ENCODE results near the gene SLC25A38.
A peak's percentile ranks its signal among the peaks of the same experiment; 100 is the strongest.

The SLC25A38 gene

DNA sequence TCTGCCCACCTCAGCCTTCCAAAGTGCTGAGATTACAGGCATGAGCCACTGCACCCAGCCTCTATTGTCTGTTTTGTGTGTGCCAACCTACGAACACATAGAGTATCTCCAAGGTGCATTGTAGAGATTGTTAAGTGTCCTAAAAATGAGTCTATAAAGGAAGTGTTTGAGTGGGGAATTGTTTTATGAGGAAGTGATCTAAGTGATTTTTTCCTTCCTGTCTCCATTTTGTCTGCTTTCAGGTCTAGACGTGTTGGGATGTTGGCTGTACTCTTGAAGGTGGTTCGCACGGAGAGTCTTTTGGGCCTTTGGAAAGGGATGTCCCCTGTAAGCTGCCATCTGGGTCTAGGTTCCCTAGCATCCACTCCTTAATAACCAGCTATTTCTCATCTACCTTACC, 7.0 kb downstream of the SLC25A38 start:
- Histone ChIP-seq H3K4me2 (ENCODE audit: low read length) (no peak overlapping the region), H3K27me3 (ENCODE audit: control insufficient read depth, insufficient read depth, low read length) (no peaks in the 10 kb centered on the region), H3K27ac (no peak overlapping the region), H3K79me2 (peaks cover 21% of the 10 kb centered on the region), H3K36me3 (ENCODE audit: control insufficient read depth, insufficient read depth, low read length) (no peaks in the 10 kb centered on the region), H2AFZ (no peak overlapping the region), H3K9ac (no peak overlapping the region), H3K4me1 (peaks cover 10% of the 10 kb centered on the region), H3K4me3 (ENCODE audit: low read depth, low read length) (no peak overlapping the region), H3K9me3 (ENCODE audit: control insufficient read depth, low read length) (no peaks in the 10 kb centered on the region)
- TF ChIP-seq, protein P1, sequence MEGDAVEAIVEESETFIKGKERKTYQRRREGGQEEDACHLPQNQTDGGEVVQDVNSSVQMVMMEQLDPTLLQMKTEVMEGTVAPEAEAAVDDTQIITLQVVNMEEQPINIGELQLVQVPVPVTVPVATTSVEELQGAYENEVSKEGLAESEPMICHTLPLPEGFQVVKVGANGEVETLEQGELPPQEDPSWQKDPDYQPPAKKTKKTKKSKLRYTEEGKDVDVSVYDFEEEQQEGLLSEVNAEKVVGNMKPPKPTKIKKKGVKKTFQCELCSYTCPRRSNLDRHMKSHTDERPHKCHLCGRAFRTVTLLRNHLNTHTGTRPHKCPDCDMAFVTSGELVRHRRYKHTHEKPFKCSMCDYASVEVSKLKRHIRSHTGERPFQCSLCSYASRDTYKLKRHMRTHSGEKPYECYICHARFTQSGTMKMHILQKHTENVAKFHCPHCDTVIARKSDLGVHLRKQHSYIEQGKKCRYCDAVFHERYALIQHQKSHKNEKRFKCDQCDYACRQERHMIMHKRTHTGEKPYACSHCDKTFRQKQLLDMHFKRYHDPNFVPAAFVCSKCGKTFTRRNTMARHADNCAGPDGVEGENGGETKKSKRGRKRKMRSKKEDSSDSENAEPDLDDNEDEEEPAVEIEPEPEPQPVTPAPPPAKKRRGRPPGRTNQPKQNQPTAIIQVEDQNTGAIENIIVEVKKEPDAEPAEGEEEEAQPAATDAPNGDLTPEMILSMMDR (IDR thresholded peaks at IDR 0.05): no peak

DNA sequence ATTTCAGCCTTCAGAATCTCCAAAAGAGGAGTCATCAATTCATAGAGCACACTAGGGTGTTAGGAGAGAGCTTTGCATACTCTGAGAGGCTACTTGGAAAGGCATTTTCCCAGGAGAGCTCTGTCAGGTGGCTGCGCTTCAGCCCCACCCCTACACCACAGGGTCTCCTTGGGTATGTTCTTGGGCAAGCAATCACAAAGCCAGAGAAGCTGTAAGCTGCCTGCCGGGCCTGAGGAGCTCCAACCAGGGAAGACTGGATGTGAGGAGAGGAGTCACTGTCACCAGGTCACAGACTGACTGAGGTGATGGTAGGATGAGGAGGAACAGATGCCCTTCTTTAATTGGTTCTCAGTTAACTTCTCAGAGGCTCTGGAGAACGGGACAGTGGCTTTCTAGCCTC, 13.5 kb downstream of the SLC25A38 start:
- Histone ChIP-seq H3K4me2 (ENCODE audit: low read length) (no peak overlapping the region), H3K4me3 (ENCODE audit: low read depth, low read length) (no peak overlapping the region), H3K36me3 (ENCODE audit: control insufficient read depth, insufficient read depth, low read length) (no peaks in the 10 kb centered on the region), H2AFZ (no peak overlapping the region), H3K27me3 (ENCODE audit: control insufficient read depth, insufficient read depth, low read length) (no peaks in the 10 kb centered on the region), H3K9me3 (ENCODE audit: control insufficient read depth, low read length) (no peaks in the 10 kb centered on the region), H3K9ac (no peak overlapping the region), H3K79me2 (no peaks in the 10 kb centered on the region), H3K27ac (no peak overlapping the region), H3K4me1 (no peaks in the 10 kb centered on the region)
- TF ChIP-seq, protein P1 (IDR thresholded peaks at IDR 0.05): no peak

DNA sequence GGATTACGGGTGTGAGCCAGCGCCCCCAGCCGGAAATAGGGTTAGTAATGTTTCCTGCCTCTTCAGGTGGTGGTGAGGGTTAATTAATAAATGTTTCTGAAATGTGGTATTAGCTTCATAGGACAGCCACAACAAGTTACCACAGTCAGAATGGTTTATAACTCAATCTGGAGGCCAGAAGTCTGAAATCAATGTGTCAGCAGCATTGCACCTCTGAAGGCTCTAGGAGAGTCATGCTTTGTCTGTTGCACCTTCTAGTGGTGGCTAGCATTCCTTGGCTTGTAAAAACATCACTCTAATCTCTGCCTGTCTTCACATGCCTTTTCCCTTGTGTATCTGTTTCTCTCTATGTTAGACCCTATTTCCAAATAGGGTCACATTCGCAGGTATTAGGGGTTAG, 15.5 kb downstream of the SLC25A38 start:
- H3K4me2 ChIP-seq (ENCODE audit: low read length): no peak overlapping the region
- no peaks in the 10 kb centered on the region for H3K4me1 ChIP-seq
- TF ChIP-seq, protein P1 (IDR thresholded peaks at IDR 0.05): no peak
- H3K79me2 ChIP-seq: no peaks in the 10 kb centered on the region
- H3K9me3 ChIP-seq (ENCODE audit: control insufficient read depth, low read length): no peaks in the 10 kb centered on the region
- H2AFZ ChIP-seq: no peak overlapping the region
- no peaks in the 10 kb centered on the region for H3K36me3 ChIP-seq (ENCODE audit: control insufficient read depth, insufficient read depth, low read length)
- H3K27me3 ChIP-seq (ENCODE audit: control insufficient read depth, insufficient read depth, low read length): no peaks in the 10 kb centered on the region
- no peak overlapping the region for H3K4me3 ChIP-seq (ENCODE audit: low read depth, low read length)
- H3K9ac ChIP-seq: no peak overlapping the region
- H3K27ac ChIP-seq: no peak overlapping the region

DNA sequence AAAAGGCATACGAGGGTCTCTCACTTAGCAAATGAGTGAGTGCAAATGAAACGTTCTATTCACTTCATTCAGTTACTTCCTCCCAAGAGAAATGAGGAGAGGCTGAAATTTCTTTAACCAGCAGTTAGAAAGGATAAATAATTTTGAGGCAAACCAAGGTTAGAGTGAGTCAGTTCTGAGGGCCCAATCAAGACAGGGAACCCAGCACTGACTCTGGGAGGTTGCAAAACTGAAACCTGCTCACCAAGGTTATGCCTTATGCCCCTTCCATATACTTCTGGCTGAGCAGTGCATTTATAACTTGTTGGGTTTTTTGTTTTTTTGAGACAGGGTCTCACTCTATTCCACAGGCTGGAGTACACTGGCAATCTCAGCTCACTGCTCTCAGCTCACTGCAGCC, 18.8 kb downstream of the SLC25A38 start:
- Histone ChIP-seq H3K27ac (no peak overlapping the region), H3K79me2 (peaks cover 4% of the 10 kb centered on the region), H3K27me3 (ENCODE audit: control insufficient read depth, insufficient read depth, low read length) (no peaks in the 10 kb centered on the region), H3K4me2 (ENCODE audit: low read length) (no peak overlapping the region), H3K4me1 (no peaks in the 10 kb centered on the region), H3K9me3 (ENCODE audit: control insufficient read depth, low read length) (no peaks in the 10 kb centered on the region), H3K4me3 (ENCODE audit: low read depth, low read length) (no peak overlapping the region), H3K36me3 (ENCODE audit: control insufficient read depth, insufficient read depth, low read length) (no peaks in the 10 kb centered on the region), H2AFZ (no peak overlapping the region), H3K9ac (no peak overlapping the region)
- TF ChIP-seq, protein P1 (IDR thresholded peaks at IDR 0.05): no peak

DNA sequence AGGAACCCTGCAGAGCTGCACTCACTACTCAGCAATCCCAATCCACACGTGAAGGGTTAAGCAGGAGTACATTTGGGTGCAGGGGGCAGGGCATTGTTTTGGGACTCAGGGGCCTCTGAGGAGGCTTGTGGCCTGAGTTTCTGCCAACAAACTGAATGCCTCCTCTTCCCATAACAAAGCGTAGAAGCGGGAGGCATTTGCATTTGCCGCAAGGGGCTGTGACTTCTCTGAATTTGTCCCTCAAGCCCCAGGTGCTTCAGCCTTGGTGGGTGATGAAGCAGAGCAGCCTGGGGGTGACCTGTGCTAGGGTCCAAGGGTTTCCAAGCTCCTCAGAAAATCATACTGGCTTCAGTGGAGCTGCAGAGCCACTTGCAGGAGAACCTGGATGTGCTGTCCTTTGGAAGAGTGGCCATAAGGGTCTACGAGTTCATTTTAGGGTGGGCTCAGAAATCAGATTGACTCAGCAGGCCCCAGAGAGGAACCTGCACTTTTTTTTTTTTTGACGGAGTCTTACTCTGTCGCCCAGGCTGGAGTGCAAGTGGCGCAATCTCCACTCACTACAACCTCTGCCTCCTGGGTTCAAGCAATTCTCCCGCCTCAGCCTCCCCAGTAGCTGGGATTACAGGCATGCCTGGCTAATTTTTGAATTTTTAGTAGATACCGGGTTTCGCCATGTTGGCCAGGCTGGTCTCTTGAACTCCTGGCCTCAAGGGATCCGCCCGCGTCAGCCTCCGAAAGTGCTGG, 21.9 kb downstream of the SLC25A38 start:
- Histone ChIP-seq H3K4me1 (peaks cover 10% of the 10 kb centered on the region), H3K36me3 (ENCODE audit: control insufficient read depth, insufficient read depth, low read length) (no peaks in the 10 kb centered on the region), H3K4me3 (ENCODE audit: low read depth, low read length) (peak overlapping the region; percentile 95), H3K27ac (no peak overlapping the region), H2AFZ (no peak overlapping the region), H3K9me3 (ENCODE audit: control insufficient read depth, low read length) (no peaks in the 10 kb centered on the region), H3K79me2 (peaks cover 13% of the 10 kb centered on the region), H3K27me3 (ENCODE audit: control insufficient read depth, insufficient read depth, low read length) (no peaks in the 10 kb centered on the region), H3K9ac (no peak overlapping the region), H3K4me2 (ENCODE audit: low read length) (no peak overlapping the region)
- TF ChIP-seq, protein P1 (IDR thresholded peaks at IDR 0.05): no peak
